ENCODE measurements around the gene KCNK6. TPM values are rescaled to one million over a fixed set of nuclear protein-coding genes. Genes with fewer than 3 reads are reported as not detected.
A peak's percentile ranks its signal among the peaks of the same experiment; 100 is the strongest.

The KCNK6 gene
- total and polyA plus RNA-seq, 2 of the 8 experiments (the other 6 are each of a cell fraction or from before 2014, with no cell fraction given) = 10.6 to 13.3 TPM

GRCh38 chr19:38375748-38376147 lies 56.1 kb downstream of the KCNK6 start:
- Histone ChIP-seq H2AK5ac (ENCODE audit: low read depth, low read length) (no peak overlapping the region), H3K4ac (replicated peaks; ENCODE audit: insufficient read length, low read depth, low read length) (no peak overlapping the region), H2AFZ (ENCODE audit: low read length) (no peak overlapping the region), H3K4me1 (replicated peaks in 1 of 4; ENCODE audit: control insufficient read depth in 3 of 4, insufficient read depth in 4 of 4, low read length in 3 of 4) (peaks cover 0 to 6% (median 3%) of the 10 kb centered on the region in 4 experiments; a peak in 3 of 7 replicates), H3K9ac (replicated peaks in 1 of 4; ENCODE audit: extremely low read depth in 1 of 4, low read depth in 3 of 4, low read length in 3 of 4) (peak overlapping the region in 1 of 4 experiments; percentile 97; a peak in 1 of 7 replicates), H3K36me3 (ENCODE audit: control insufficient read depth in 2 of 4, insufficient read depth in 4 of 4, low read length in 3 of 4) (peaks cover under 1 to 6% (median 3%) of the 10 kb centered on the region in 4 experiments; a peak in 6 of 8 replicates), H3K4me3 (ENCODE audit: extremely low read depth in 1 of 4, insufficient read depth in 2 of 4, low read depth in 3 of 4, low read length in 4 of 4) (peak overlapping the region; percentile 85 to 96 (median 90); a peak in 6 of 8 replicates), H3K14ac (ENCODE audit: insufficient read length) (no peak overlapping the region), H2BK20ac (ENCODE audit: low read length) (no peak overlapping the region), H4K91ac (replicated peaks; ENCODE audit: insufficient read length, low read length) (no peak overlapping the region), H2BK120ac (replicated peaks; ENCODE audit: low read depth, low read length) (no peak overlapping the region), H4K20me1 (replicated peaks in 1 of 2; ENCODE audit: control insufficient read depth in 1 of 2, insufficient read depth in 2 of 2, low read length in 2 of 2) (peaks cover 2 to 3% of the 10 kb centered on the region in 2 experiments), H3K4me2 (ENCODE audit: insufficient read depth in 1 of 2, low read depth in 2 of 2, low read length in 2 of 2) (peak overlapping the region; percentile 73 to 100), H3K23ac (ENCODE audit: insufficient read length) (no peak overlapping the region), H4K8ac (ENCODE audit: extremely low read depth, insufficient read depth, low read length) (no peak overlapping the region), H3K56ac (replicated peaks; ENCODE audit: insufficient read length, low read depth, low read length) (no peak overlapping the region), H2BK5ac (ENCODE audit: low read depth, low read length) (no peak overlapping the region), H3K27me3 (replicated peaks in 1 of 4; ENCODE audit: control insufficient read depth in 3 of 4, extremely low read depth in 1 of 4, insufficient read depth in 3 of 4, low read length in 3 of 4) (no peaks in the 10 kb centered on the region), H3K9me3 (ENCODE audit: insufficient read depth in 2 of 2, low read depth in 1 of 2, low read length in 1 of 2) (no peaks in the 10 kb centered on the region), H3K23me2 (ENCODE audit: low read depth, low read length) (peaks cover 7% of the 10 kb centered on the region; the same call in 1 of the 2 replicates), H2BK12ac (ENCODE audit: low read depth, low read length) (no peak overlapping the region), H2BK15ac (ENCODE audit: low read length) (no peak overlapping the region), H3K79me2 (ENCODE audit: control insufficient read depth in 1 of 2, insufficient read depth in 2 of 2, low read length in 2 of 2) (peaks cover 0 to 22% of the 10 kb centered on the region in 2 experiments; a peak in 2 of 4 replicates), H4K5ac (ENCODE audit: insufficient read length, low read depth, low read length) (no peak overlapping the region), H3K18ac (ENCODE audit: extremely low read depth, low read length) (no peak overlapping the region), H3K27ac (ENCODE audit: low read depth, low read length) (no peak overlapping the region), H3K79me1 (ENCODE audit: low read depth, low read length) (peaks cover 14% of the 10 kb centered on the region)
- CTCF ChIA-PET (ENCODE audit: partially characterized antibody) = interaction anchor here (0.6 to 5.7 kb wide), 7 partner anchors 9 to 522 kb away, joined by 3 to 37 read pairs (median 5); partner anchors contain the start of genes CATSPERG, FAM98C and KCNK6
- TF ChIP-seq POU5F1 (IDR thresholded peaks at IDR 0.05; ENCODE audit: low read depth, low read length) = no peak
- no peak for TF ChIP-seq SIX5 (IDR thresholded peaks at IDR 0.05; ENCODE audit: low read depth, low read length)
- TF ChIP-seq YY1 (IDR thresholded peaks at IDR 0.05; ENCODE audit: low read depth, low read length) = no peak
- TF ChIP-seq KDM1A (IDR thresholded peaks at IDR 0.05; ENCODE audit: borderline replicate concordance, low read length) = no peak
- no peak for TF ChIP-seq FOSL1 (IDR thresholded peaks at IDR 0.05; ENCODE audit: insufficient read depth, low read depth, low read length)
- TF ChIP-seq NRF1 (IDR thresholded peaks at IDR 0.05; ENCODE audit: low read depth, low read length) = no peak
- FAIRE-seq (no peak), DNase-seq (ENCODE audit: low read depth in 1 of 2, low spot score in 2 of 2) (no peak)
- 88% methylated on average over 5 of the region's 5 CpGs; no CpG with 5 or more reads in 1 of the 2 experiments for whole genome bisulfite sequencing, 2 experiments (ENCODE audit: extremely low coverage in 1 of 2, insufficient coverage in 1 of 2, insufficient read length in 1 of 2, insufficient replicate concordance in 2 of 2, low coverage in 1 of 2, low lambda C conversion rate in 2 of 2, missing lambda C conversion rate in 1 of 2)
- POLR2A ChIA-PET (ENCODE audit: partially characterized antibody) = interaction anchor here (0.9 to 3.8 kb wide), 7 partner anchors 8 to 131 kb away, joined by 3 to 35 read pairs (median 6); partner anchors contain the start of genes GGN, SPINT2 and SPRED3

All from H1 (cell line).